Stimulated activated naive CD4-positive, alpha-beta T cell (primary cell): Measurements from ENCODE around the gene ARHGAP28.

Experiments
- DNase-seq, 6 experiments: peaks; one replicate each; lab custom pipeline; 2025; lab: John Stamatoyannopoulos, UW

Gene ARHGAP28

DNA sequence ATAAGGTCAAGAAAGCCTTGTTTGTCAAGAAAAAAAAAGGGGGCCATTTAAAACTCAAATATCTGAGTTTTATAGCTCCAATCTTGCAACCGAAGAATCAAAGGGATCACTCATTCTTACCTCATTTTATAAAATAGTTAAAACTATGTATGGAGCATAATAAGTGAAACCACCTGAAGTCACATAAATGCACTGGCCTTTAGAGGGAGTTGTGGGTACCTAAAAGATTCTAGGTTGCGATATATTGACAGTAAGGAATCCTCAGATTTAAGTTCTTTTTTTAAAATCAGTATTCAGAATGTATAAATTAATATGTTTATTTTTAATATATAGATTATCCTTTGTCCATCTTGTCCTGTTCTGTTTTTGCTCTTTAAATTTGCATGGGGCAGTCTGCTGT, 3.4 kb downstream of the ARHGAP28 start:
- no peak for DNase-seq

DNA sequence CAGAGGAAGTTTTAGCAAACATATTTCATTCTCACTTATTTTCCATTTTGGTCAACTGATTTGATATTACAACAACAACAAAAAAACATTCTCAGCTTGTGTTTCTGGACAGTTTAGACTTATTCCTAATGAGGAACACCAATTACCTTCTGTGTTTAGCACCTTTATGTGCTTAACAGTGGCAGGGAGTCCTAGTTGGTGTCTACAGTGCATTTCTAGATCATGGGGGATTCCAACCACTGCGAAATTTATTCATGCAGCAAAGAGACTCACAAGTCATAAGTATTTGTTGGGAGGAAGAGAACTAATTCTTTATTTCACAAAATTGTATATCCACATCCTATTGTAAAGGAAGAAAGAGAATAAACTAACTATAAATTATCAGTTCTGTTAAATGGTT, 4.2 kb downstream of the ARHGAP28 start:
- DNase-seq, result no peak

DNA sequence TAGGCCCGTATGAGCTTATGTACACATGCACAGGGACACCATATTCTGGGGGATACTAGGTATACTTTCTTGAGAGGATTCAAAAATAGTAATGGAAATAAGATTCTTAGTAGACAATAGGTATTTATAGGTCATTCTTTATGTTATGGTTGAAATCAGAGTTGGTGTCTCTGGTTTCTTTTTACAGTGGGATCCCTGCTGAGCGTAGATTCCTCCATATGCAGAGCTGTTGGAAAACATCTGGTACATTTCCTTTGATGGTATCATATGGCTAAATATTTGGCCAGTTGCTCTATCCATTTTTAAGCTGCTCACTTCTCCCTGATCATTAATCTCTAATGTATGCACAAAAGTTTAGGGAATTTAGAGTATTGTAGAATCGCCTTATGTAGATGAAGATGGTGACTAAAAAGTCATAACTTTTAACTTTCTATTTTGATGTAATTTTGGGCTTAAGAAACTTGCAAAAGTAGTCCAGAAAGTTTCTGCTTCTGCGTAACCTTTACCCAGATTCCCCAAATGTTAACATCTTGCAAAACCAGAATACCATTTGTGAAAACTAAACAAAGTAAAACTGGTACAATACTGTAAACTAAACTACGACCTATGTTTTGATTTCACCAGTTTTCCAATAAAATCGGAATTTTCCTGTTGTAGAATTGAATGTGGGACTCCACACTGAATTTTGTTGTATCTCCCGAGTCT, 5.4 kb downstream of the ARHGAP28 start:
- no peak for DNase-seq

DNA sequence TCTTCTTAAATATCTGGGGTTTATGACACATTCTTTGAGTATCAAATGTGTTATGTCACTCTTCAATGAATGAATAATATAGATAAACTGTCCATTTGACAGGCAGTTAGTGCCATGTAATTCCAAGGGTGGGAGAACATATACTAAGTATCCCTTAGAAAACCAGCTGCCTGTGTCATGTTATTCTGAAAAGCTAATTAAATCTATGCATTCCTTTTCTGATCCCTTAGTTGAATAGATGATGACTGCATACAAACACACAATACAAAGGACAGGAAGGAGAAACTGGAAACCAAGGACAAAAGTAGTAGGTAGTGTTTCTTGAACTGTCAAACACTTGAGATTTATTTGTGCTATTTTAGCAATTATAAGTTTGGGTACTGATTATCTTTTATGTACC, 8.3 kb downstream of the ARHGAP28 start:
- DNase-seq, result no peak

DNA sequence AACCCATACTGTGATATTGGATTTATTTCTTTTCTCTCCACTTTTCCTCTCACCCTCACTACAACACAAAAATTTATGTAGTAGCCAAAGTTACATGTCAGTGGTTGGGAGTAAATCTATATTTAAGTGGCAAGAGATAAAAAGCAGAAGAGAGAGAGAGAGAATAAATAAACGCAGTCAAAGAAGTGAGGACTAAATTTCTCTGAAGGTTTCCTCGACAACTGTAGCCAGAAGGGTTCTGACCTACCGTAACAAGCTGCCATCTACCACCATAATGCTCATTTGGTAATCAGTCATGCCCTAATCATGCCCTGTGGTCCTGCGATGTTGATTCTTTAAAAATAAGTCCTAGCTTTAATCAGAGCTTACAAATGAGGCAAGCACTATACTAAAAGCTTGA, 9.1 kb downstream of the ARHGAP28 start:
- no peak for DNase-seq

DNA sequence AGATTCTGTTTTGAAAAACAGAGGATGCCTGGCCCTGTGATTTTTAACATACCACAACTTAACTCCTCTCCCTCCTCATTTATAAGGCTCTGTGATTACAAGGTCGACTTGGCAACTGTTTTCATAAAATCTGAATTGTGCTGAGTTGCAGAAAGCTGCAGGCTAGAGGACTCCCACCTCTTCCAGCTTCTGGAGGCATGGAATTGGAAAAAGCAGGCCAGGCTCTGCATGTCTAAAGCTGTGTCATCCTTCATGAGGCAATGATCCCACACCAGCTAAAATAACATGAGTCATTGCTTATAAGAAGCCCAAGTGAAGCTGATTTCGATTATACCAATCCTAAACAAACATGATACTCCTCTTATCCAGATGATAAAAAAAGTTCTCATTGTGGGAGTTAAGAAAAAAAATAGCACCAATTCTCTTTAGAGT, 11.7 kb downstream of the ARHGAP28 start:
- DNase-seq, result no peak

DNA sequence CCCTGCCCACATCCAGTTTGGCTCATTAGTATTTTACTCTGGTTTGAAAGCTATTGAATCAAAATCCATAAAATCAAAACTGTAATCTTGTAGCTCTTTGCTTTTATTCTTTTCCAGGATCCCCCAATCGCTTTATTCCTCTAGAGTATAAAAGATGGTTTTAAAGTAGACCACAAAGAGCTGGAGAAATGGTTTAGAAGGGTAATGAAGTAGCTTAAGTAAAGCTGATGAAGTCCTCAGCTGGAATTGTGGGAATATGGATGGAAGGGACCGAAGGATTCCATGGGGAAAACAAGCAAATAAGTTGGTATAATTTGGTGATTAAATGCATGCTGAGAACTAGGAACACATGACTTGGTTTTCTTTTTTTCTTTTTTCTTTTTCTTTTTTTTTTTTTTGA, 12.3 kb downstream of the ARHGAP28 start:
- no peak for DNase-seq

DNA sequence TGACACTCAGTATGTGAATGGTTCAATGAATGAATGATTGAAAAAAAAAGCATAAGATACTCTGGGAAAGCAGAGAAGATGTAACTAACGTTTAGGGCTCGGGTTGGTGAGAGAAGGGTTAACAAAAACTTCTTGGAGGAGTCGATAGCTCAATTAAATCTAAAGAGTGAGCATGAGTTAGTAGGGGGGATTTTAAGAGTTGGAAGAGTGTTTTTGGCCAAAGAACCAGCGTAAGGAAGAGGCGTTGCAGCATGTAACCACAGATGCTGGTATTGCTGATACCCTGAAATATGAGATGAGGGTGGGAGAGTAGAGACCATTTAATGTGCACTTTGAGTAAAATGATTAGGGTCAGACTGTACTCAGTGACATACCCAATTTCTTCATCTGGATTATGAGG, 14.5 kb downstream of the ARHGAP28 start:
- DNase-seq, result no peak

DNA sequence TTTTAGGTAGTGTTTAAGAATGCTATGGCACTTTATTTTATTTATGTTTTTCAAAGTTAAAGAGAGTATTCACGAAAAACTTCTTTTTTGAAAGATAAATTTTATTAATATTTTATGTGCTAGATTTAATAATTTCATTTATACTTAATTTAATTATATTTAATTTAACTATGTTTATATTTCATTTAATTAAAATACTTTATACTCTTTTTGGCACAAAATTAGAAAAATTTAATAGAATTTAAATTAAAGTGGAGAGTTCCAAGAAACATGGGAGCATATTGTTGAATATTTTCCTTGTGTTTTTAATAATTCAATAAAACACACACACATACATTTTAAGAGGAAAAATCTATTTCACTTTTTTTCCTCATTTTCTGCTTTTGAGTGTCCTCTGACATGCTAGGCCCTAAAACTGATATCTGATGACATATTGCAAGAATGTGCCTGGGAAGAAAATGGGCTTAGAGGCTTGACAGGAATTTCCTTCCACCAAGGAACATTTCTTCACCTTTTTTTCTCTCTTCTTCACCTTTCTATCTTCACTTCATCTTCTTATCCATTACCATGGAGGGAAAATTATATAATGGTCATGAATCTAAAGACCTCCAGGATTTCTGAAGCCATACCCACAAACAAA, 15.4 kb downstream of the ARHGAP28 start:
- no peak for DNase-seq

DNA sequence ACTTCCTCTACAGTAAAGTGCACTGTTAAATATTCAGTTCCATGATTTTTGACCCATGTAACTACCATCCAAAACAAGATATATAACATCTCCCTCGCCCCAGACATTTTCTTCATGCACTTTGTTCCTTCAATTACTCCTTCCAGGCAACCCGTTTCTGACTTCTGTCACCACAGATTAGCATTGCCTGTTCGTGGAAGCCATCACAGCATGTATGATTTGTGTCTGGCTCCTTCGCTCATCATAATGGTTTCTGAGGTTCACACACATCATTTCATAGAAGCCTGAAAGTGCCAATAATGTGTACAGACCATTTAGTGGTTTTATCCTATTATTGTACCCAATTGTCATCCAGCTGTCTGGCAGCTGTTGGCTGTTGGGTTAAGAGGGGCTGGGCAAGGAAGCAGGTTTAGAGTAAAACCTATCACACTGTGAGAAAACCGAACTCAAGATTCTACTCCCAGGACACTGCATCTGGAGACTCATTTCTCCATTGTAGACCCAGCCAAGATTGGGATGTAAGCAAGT, 16.1 kb downstream of the ARHGAP28 start:
- no peak for DNase-seq

DNA sequence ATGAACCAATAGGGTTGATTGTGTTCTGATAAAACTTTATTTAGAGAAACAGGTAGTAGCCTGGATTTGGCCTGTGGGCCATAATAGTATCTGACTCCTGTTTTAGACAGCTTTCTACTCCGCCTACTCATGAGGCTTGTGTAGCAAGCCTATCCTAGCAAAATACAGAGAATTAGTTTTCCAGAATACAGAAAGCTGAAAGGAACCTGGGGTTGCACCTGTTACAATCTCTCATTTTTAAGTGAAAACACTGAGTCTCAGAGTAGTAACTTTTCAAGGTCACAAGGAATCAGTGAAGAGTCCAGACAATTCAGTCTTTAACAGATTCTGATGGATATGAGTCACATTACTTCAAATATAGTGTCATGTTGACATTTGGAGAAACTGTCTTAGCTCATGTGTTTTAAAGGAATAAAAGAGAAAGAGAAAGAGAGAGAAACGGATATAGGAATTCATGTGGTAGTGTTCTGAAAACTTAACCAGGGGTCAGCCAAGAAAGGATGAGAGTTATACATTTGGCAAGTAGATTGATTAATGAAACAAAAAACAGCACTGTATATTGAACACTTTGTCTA, 17.0 kb downstream of the ARHGAP28 start:
- no peak for DNase-seq

DNA sequence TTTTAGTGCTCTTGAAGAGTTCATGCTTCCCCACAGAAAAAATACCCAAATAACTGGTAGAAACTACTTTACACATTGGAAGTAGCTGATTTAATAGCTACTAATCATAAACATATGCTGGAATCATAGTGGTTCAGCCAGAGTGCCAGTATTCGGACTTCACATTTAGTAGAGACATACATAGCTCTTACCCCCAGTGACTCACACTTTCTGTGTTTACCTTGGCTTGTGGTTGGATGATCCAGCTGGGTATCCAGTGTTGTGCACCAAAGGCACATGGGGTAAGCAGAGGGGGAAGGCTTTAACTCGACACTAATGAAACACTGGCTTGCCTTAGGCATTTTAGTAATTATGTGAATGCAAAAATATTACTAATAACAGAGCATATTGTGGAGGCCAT, 18.1 kb downstream of the ARHGAP28 start:
- no peak for DNase-seq

DNA sequence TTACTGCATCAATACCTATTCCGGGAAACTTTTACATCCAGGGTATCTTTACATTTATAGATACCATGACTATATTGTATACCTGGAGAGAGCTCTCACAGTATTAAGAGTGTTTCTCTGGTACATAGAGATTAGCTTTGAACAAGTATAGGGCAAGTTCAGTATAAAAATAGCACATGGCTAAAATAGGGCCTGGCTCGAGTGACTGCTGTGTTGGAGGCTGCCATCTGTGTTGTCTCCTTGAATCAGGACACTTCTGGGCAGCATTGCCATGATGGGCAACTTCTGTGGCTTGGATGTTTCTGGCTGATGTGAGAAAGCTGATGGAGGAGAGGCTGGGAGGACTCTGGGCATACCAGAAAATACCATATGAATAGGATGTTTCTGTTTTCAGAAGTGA, 18.7 kb downstream of the ARHGAP28 start:
- no peak for DNase-seq

DNA sequence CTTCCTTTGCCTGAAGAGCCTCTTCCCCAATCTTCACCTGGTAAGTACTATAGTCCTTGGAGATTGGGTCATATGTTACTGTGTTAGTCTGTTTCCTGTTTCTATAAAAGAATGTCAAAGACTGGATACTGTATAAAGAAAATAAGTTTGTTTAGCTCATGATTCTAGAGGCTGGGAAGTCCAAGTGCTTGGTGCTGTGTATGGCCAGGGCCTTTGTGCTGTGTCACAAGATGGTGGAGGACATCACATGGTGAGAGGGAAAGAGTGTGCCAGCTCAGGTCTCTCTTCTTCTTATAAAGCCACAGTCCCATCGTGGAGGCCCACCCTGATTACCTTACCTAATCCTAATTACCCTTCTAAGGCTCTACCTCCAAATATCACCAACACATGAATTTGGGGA, 20.9 kb downstream of the ARHGAP28 start:
- no peak for DNase-seq

DNA sequence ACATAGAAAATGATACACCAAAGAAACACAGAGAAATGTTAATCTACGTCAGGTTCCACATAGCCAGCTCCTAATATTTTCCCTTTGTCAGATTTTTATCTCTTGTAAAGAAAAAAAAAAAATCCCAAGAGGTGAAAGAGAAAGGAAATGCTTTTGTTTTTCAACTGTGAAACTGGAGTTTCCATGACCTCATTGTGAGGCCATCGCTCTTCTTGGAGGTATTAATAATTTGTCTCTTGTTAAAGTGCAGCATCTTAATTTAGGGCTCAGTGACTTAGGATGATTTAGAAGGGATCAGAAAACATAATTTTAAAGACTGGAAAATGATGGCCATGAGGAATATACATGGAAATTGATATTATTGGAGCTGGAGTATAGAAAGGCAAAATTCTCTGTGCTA, 21.7 kb downstream of the ARHGAP28 start:
- DNase-seq, result no peak

DNA sequence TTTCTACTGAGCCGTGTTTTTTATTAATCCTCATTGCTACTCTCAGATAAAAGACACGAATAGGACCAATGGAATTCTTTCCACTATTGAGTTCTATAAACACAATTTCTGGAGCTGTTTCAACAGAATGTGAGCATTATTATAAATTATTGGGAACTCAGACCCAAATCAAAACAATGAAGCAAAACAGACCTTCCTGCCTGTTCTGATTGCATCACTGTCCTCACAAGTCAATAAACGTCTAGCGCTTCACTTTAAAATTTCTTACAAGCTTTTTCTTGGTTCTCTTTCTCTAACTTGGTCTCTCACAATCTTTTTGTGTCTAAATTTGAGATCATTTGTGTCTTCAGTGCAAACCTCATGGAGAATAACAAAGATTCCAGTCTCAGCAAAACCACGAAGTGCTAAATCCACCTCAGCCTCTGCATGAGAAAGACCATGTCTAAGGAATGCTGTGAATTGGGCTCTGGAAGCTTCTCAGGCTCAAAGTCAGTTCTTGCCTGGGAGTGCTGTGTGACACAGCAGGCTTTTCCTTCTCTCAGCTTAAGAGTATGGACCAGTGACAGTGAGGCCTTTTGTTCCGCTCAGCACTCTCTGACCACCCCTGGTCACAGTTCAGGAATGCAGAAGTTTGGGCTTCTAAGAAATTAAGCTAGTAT, 22.8 kb downstream of the ARHGAP28 start:
- DNase-seq, result no peak

DNA sequence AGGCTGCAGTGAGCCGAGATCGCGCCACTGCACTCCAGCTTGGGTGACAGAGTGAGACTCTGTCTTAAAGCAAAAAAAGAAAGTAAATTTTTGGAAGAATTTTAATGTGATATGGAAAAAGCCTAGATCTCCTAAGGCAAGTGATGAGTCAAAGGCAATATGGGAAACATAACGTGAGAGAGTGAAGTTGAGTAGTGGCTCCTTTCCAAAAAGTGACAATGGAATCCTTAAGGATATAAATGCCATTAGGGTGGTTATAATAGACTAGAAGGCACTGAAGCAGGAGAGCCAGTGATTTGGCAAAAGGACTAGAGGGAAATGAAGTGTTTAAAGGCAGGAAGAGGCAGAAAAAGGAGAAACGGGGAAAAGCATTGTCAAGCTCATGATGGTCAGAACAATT, 25.6 kb downstream of the ARHGAP28 start:
- DNase-seq, result no peak

DNA sequence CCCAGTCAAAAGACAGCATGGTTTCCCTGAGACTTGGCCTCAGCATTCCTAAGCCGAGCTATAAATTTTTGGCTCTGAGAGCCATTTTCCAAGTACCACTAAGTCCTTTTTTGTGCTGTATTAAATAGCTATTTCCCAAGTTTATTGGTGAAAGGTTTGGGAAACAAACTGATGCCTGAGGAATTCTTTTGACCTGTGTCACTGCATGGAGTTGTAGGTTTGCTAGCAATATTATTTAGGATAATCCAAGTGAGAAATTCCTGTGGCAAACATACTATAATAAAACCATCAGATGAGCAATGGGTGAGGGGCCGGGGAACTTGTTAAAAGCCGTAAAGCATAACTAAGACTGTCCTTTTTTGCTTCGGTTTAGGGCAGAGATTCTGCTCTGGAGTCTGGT, 28.4 kb downstream of the ARHGAP28 start:
- DNase-seq, result no peak

DNA sequence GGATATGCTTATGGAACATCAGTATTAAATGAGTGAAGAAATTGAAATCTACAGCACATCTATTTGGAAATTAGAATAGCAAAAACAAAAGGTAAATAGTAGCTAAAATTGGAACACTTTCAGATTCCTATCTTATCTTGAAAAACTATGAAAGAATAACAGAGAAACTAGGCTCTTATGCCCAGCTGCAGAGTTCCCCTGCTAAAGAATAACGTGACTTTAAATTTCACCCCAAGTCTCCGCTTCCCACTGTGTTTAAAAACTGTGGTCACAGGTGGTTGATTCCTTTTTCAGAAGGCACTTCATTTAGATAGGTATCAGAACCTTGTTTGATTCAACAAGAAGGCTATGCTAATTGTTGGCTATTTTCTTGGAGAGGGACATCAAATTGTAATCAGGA, 30.1 kb downstream of the ARHGAP28 start:
- no peak for DNase-seq

DNA sequence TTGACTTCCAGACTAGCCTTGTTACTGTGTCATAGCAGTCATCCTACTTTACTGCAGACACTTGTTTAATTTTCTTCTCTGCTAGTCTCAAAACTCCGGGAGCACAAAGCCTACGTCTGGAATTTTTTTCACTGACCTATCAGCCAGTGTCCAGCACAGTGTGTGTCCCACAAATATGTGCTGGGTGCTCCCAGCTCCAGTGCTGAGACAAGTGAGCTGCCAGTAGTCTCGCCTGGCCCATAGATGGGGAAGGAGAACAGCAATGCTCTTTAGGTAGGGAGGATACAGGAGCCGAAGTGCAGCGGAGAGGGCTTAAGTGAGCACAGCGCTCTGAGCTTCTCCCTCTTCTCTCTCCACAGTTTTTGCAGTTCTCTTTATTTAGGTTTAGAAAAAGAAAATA, 34.0 kb downstream of the ARHGAP28 start:
- DNase-seq, result no peak

DNA sequence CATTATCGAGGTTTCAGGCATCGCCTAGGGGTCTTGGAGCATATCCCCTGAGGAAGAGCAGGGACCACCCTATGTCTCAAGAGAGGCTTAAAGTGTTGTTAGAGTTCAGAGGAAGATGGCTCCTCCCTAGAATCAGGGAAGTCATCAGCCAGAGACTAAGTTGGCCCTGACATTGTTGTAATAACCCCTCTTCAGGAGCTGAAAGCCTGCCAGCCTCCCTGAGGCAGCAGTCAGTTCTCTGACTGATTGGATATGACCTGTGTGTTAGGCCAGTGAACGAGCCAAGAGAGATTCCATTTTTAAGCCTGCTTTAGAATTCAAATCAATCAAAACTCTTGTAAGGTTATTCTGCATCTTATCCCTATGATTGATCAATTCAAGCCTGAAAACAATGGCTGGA, 34.9 kb downstream of the ARHGAP28 start:
- no peak for DNase-seq

DNA sequence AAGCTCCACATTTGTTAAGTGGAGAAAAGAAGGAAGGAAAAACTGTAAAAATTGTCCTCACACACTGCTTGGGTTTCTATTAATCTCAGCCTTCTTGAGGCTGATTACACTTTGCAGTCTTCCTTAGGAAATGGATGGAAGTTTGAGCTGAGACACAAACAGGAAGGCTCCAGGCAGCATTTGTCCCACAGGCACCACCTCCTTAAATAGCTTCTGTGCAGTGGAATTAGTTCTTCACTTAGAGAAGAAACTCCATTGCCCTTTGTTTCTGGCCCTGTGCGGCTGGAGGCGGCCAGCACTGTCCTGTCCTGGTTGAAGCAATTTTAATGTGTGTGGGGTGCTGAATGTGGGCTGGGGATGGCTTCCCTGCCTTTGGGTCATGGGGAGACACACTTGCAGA, 44.3 kb downstream of the ARHGAP28 start:
- no peak for DNase-seq

DNA sequence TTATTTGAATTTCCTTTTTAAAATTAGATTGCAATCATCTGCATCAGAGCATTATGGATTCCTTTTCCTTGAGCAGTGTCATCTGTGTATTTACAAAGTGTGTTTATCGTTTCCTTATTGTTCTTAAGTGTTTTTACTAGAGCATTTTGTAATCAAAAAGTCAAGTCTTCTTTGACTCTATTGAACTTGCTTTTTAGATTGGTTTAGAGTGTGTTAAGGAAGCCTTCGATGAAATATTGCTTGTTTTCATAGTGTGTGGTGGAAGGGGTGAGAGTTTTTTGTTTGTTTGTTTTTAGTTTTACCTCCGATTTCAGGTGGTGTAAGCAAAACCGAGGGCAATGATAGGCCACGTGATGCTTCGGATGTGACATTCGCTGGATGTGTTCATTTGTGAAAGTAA, 45.7 kb downstream of the ARHGAP28 start:
- no peak for DNase-seq
